Measurements from ENCODE around the gene EMX2.
A peak's percentile ranks its signal among the peaks of the same experiment; 100 is the strongest.

EMX2 gene

GRCh38 chr10:117532003-117532385 is 10.6 kb upstream of the EMX2 start:
- no peak for DNase-seq (ENCODE audit: low read depth)

DNA sequence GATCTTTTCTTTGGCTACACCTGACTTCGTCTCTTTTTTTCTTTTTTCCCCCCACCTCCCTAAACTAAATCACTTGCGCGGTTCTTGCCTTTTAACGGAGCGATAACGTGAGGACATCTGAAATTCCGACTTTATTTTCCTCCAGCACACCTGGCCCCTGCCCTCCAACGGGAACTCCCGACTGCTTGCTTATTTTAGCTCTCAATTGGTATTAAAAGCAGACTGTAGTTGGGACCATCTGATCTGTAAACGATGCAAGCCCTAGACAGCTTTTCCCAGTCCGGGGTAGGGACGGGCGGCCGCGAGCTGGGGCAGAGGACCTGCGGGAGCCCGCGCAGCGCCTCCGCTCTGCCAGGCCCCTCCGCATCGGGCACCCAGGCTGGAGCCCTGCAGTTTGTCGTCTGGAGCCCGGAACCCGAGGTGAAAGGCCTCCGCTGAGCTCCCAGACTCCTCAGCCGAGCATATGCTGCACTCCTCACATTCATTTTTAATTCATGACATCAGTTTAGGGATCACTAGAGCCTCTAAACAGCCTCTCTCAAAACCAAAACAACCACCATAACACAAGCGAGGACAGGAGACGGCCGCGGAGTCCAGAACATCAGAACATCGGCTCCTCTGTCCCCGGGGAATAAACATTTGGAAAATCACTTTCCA is 10.0 kb upstream of the EMX2 start:
- DNase-seq (ENCODE audit: low read depth): no peak

- DNase-seq (ENCODE audit: low read depth): no peak
Measured at GRCh38 chr10:117533507-117534281, 8.9 kb upstream of the EMX2 start.

DNA sequence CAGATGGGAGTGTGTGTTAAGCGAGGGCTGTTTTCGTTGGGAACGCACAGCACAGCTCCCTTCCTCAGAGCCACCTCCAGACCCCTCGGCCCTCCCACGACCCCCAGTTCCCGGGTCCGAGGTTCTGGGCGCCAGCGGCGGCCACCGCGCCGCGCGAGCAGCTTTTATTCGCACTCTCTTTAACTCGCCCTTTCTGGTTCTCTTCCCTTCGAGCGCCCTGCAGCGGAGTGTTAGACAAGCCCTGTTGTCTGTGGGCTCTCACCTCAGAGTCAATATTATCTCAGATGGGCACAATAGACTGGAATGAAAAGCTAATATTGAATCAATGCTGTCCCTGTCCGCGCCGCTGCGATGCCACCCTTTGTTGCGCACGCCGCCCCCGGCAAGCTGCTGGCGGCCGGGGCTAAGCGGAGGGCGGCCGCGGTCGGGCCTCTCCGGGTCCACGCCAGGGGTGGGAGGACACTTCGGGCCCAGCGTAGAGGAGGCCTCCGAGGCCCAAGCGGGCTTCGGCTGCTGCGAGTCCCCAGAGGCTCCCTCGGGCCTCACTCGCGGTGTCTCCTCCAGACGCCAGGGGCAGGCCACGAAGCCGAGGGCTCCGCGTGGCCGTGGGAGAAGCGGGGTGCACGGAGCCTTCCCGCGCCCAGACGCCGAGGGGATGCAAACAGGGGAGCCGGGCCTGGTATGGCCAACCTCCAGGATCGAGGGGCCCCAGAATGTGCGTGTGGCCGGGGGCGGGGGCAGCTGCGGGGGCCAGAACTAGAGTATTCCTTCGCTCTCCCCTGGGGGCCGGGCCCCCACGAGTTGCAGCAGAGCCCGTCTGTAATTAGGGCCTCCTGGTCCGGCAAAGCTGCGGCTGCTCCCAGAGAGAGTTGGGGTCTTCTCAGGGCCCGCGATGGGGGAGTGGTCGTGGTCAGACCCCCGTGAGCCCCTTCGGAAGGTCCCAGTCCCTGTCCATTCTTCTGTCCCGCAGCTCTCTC is 7.9 kb upstream of the EMX2 start:
- DNase-seq (ENCODE audit: low read depth): no peak

DNA sequence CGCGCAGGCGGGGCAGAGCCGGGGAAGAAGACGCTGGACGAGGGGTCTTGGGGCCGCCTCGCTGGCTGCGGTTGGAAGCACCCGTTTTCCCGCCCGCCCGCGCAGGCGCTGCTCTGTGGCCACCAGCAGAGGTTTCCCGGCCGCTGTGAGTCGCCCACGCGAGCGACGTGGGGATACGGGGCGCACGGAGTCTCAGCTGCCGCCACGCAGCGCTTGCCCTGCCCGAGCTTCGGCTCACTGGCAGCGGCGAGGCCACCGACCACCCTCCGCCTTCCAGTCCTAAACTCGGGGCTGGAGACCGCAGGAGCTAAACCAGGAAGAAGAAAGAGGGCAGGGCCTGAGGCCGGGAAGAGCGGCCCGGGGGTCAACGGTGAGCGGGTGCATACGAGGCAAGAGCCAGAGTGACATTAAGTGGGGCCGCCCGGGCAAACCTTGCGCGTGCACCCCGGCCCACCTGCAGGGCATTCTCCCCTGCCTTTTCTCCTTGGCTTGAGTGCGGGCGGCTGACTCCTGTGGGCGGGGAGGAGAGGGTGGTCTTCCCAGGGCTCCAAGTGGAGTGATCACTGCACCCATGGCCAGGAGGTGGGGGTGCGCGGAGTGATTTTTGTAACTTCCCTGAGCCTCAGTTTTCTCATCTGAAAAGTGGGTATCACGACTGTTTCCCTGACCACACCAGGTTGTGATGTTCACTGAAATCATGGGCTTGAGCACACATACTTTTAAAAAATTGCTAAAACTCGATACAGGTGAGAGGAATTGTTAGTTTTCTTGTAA is 7.1 kb upstream of the EMX2 start:
- DNase-seq (ENCODE audit: low read depth): no peak

DNA sequence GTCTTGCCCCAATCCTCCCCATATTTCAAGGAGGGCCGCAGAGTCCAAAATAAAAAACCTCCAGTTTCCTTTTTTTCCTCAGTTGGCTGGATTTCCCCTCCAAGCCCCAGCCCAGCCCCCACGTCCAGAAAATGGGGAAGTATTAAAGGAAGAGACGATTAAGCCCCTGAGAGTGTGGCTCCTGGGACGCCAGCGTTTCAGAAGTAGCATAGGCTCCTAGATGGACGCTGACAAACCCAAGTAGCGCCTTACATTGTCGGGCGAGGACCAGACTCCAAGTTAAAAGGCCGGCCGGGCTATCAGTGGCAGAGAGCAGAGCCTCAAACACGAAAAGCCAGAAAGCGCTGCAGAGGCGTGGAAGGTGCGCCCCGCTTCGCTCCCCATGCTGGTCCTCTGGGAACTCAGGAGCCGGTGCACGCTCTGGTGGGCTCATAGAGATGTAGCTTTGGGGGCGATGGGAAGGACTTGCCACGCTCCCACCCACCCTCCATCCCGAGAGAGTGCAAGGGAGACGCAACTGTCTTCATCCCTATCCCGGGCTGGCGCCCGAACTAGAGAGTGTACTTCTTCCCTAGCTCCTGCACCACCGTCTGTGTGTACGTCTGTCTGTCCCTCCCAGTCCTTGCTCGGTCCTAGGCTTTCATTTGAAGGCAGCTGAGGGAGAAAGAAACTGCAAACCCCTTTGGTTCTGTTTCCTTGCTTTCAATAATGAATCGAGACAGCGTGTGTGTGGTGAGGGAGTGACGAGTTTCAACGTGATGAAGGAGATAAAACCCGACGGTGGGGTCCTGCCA is 6.3 kb upstream of the EMX2 start:
- no peak for DNase-seq (ENCODE audit: low read depth)

DNA sequence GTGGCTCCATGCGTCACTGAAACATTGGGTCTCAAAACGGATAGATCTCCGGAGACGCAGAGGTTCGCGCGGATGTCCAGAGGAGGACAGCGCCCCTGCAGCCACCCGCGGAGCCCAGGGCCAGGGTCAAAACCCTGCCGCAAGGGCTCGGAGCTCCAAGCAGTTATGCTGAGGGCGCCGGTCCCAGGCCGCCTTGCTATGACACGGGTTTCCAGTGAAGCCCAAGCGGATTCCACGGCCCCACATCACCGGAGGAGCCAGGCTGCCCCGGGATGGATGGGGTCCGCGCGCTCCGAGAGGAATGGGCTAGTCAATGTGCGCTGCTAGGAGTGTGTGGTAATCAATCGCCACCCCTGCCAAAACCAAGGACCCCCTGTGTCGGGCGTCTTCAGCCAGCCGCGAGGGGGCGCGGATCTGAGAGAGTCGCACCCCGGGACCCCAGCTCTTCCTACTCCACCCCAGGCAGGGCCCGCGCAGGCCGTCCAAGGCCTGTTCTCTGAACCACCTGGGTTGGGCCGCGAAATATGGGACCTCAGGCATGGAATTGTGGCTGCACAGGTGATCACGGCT is 5.6 kb upstream of the EMX2 start:
- DNase-seq (ENCODE audit: low read depth): no peak

DNA sequence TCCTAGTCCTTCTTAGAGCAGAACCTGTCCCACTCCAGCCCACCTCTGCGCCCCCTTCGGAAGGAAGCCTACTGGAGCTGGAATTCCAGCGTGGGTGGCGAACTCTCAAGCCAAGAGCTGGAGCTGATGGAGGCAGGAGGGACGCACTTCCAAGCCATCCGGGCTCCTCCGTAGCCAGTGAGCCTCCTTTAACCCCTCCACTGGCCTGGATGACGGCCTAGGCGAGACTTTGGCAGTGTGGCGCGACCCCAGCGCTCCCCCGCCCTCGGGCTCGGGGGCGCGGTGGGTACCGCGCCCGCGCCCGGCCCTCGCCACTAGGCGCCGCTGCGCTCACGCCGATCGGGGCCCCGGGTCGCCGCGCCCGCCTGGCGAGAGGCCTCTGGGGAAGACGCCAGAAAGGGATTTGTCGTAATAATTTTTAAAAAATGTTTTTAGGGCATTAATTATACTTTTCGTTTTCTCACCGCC is 5.1 kb upstream of the EMX2 start:
- DNase-seq (ENCODE audit: low read depth): peak; percentile 10

GRCh38 chr10:117537904-117538524 is 4.5 kb upstream of the EMX2 start:
- DNase-seq (ENCODE audit: low read depth): no peak

GRCh38 chr10:117539361-117539773 is 3.2 kb upstream of the EMX2 start:
- DNase-seq (ENCODE audit: low read depth): no peak

GRCh38 chr10:117539903-117540639 is 2.5 kb upstream of the EMX2 start:
- no peak for DNase-seq (ENCODE audit: low read depth)

GRCh38 chr10:117540640-117541404 is 1.7 kb upstream of the EMX2 start:
- DNase-seq (ENCODE audit: low read depth): no peak

DNA sequence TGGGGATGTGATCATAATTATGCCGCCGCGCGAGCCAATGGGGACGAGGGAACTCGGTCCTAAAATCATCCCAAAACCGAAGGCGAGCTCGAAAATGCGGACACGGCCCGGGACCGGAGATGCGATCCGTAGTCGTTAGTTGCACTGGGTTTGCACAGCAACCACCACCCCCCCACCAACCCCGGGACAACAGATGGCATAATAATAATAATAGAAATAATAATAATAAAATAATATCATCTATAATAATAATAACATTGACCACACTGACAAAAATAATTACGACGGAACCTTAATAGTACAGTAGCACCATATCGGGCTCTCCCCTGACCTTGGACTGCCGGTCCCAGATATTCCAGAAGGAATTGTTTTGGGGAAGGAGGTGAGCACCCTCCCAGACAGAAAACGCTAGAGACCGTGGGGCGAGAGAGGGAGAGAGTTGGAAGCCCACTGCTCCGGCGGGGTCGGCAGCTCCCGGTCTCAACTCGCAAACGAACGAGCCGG is 1.1 kb upstream of the EMX2 start:
- DNase-seq (ENCODE audit: low read depth): no peak

GRCh38 chr10:117541909-117542705 is 439 bp upstream of the EMX2 start:
- peak; percentile 38 for DNase-seq (ENCODE audit: low read depth)

DNA sequence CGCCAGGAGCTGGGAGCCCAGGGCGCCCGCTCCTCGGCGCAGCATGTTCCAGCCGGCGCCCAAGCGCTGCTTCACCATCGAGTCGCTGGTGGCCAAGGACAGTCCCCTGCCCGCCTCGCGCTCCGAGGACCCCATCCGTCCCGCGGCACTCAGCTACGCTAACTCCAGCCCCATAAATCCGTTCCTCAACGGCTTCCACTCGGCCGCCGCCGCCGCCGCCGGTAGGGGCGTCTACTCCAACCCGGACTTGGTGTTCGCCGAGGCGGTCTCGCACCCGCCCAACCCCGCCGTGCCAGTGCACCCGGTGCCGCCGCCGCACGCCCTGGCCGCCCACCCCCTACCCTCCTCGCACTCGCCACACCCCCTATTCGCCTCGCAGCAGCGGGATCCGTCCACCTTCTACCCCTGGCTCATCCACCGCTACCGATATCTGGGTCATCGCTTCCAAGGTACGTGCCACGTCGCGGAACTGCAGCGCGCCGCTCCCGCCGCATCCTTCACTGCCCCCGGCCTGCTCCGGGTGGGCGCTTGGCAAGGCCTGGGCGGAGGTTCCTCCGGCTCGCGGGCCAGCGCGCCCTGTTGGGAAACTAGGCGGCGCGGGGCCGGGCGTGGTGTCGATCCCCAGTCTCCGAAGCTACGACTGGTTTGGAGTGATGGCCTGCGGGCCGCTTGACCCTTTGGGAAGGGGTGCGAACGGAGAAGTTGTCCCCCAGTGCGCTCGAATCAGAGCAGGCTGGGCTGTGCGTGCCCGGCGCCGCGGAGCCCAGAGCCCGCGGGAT is 868 bp downstream of the EMX2 start:
- DNase-seq (ENCODE audit: low read depth): peak; percentile 11

DNA sequence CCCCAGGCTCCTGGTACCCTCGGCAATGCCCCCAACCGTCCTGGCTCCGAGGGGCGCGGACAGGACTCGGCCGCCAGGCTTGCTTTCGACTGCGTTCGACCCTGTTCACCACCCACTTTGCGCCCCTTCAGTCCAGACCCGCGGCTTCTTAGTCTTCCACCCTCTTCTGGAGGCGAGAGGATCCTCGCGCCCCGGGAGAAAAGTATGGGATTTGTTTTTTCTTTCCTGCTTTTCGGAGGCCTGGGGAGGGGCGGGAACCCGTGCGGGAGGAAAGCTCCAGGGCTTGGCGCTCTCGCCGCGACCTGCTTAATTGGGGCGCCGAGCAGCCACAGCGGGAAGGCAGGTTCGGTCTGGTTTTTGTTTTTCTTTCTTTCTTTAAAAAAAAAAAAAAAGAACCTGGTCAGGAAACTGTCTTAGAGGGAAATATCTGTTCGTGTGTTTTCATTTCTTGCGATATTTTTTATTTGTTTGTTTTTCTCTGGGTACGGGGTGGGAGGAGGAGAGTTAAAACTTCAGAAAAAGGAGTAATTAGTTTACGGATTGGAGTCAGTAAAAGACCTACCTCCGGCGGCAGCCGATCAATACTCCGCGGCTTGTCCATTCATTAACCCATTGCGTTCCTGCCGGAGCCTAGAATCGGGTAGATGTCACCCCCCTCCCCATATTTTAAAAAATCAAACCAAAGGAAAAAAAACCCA is 1.6 kb downstream of the EMX2 start:
- no peak for DNase-seq (ENCODE audit: low read depth)
